Tibial artery (tissue), 4 donors: ENCODE measurements around the gene TNS1.

Experiments used
- DNase-seq, 2 donors: peaks; one replicate each; pipeline ENCODE4 v3.0.0-alpha.2; 2019
- H3K27ac ChIP-seq, 2 donors: fragments of 200-600 bp; sonication (generic) in 1 of 2; 1 replicate in 1 of 2; 2 replicates in 1 of 2; pipeline ENCODE4 v1.5.1; 2018 to 2019; ENCODE audit warnings: mild to moderate bottlenecking in 1 of 2
- H3K27me3 ChIP-seq, 2 donors: fragments of 200-600 bp; sonication (generic) in 1 of 2; one replicate each; pipeline versions ENCODE4 v1.5.1 to v1.6.0; 2016 to 2019
- H3K36me3 ChIP-seq, 3 donors: fragments of 200-600 bp; sonication (generic) in 2 of 3; one replicate each; pipeline ENCODE4 v1.5.1; 2016 to 2019; ENCODE audit warnings: mild to moderate bottlenecking in 2 of 3
- H3K4me1 ChIP-seq, 4 donors: fragments of 200-600 bp; sonication (generic) in 2 of 4; 1 replicate in 3 of 4; 2 replicates in 1 of 4; pipeline ENCODE4 v1.5.1; 2016 to 2019
- H3K4me3 ChIP-seq, 2 donors: fragments of 200-600 bp; sonication (generic) in 1 of 2; 1 replicate in 1 of 2; 2 replicates in 1 of 2; pipeline ENCODE4 v1.5.1; 2018 to 2019; ENCODE audit warnings: mild to moderate bottlenecking in 2 of 2
- H3K9me3 ChIP-seq, 3 donors: fragments of 200-600 bp; sonication (generic) in 1 of 3; one replicate each; pipeline ENCODE4 v1.5.1; 2016 to 2019
- intact Hi-C: fragments of 100-400 bp; cut with DNase I; formaldehyde crosslinking; loops from one replicate; pipeline ENCODE4 v1.15.0; 2023; ENCODE audit warnings: low total_unique reads
- TF ChIP-seq, protein P1 (sequence below), 2 experiments: fragments of 200-600 bp in 1 of 2; fragments of 450-650 bp in 1 of 2; IDR thresholded peaks; one replicate each; pipeline ENCODE4 v1.5.1; 2017 to 2019; ENCODE audit warnings: antibody characterized with exemption in 2 of 2, mild to moderate bottlenecking in 1 of 2, moderate library complexity in 1 of 2

The TNS1 gene

DNA sequence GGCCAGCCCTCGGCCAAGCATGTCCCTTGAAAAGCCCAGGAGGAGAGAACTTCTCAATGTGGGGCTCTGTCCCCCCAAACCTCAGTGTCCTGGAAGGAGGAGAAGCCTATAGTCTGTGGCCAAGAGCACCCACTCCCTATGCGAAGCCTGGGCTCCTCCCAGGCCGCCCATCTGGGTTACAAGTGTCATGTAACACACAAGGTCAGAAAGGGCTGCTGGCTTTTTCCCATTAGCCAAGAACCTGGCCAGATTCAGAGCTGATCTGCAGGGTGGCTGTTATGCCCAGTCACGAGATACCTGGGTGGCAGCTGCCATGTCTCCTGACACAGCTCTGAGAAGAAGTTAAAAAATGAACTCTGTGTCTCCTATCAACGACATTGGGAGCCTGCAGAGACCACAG, 170.7 kb downstream of the TNS1 start:
- TF ChIP-seq, protein P1, sequence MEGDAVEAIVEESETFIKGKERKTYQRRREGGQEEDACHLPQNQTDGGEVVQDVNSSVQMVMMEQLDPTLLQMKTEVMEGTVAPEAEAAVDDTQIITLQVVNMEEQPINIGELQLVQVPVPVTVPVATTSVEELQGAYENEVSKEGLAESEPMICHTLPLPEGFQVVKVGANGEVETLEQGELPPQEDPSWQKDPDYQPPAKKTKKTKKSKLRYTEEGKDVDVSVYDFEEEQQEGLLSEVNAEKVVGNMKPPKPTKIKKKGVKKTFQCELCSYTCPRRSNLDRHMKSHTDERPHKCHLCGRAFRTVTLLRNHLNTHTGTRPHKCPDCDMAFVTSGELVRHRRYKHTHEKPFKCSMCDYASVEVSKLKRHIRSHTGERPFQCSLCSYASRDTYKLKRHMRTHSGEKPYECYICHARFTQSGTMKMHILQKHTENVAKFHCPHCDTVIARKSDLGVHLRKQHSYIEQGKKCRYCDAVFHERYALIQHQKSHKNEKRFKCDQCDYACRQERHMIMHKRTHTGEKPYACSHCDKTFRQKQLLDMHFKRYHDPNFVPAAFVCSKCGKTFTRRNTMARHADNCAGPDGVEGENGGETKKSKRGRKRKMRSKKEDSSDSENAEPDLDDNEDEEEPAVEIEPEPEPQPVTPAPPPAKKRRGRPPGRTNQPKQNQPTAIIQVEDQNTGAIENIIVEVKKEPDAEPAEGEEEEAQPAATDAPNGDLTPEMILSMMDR (IDR thresholded peaks at IDR 0.05), result no peak
- Histone ChIP-seq H3K4me3 (no peak overlapping the region), H3K27ac (peak overlapping the region; percentile 24 to 78), H3K27me3 (no peaks in the 10 kb centered on the region), H3K4me1 (peaks cover 0 to 100% (median 73%) of the 10 kb centered on the region in 4 donors), H3K36me3 (peaks cover 84 to 99% (median 89%) of the 10 kb centered on the region in 3 donors), H3K9me3 (no peaks in the 10 kb centered on the region)
- intact Hi-C loops, result no loop called here
- DNase-seq, result no peak

DNA sequence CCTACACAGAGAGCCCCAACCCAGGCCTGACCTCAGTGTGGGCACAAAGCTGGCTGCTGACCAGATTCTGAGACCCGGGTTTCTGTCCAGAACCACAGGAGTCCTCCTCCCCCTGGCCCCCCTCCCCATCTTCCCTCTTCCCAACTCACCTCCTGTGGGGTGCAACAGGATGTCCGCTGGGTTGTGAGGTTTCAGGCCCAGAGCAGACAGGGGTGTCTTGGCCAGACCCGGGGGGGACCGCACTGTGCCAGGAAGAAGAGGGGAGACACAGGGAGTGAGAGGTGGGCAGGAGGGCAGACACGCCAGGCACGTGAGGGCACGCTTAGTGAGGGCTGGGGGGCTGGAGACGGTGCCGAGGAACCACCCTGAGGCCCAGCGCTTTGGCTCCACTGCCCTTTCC, 171.5 kb downstream of the TNS1 start:
- Histone ChIP-seq H3K27ac (peak overlapping the region; percentile 24 to 78), H3K9me3 (no peaks in the 10 kb centered on the region), H3K4me1 (peaks cover 0 to 100% (median 73%) of the 10 kb centered on the region in 4 donors), H3K27me3 (no peaks in the 10 kb centered on the region), H3K4me3 (no peak overlapping the region), H3K36me3 (peaks cover 84 to 99% (median 97%) of the 10 kb centered on the region in 3 donors)
- TF ChIP-seq, protein P1 (IDR thresholded peaks at IDR 0.05), result no peak
- DNase-seq, result no peak
- intact Hi-C loops, result no loop called here

DNA sequence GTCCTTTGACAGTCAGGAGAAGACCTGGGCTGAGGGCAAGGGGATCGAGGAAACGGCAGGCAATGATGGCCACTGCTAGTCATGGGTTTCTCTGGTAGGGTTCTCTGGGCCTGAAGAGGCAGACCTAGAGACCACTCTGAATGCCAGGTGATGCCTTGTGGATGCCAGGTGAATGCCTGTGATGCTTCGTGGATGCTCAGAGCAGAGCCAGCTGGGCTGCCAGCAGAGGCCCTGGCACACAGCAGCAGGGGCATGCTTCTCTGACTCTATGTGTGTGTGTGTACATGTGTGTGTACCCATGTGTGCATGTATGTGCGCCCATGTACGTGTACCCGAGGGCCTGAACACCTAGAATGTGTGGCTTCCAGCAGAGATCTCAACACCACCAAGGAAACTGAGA, 172.0 kb downstream of the TNS1 start:
- TF ChIP-seq, protein P1 (IDR thresholded peaks at IDR 0.05), result no peak
- intact Hi-C loops, result no loop called here
- peaks cover 0 to 100% (median 70%) of the 10 kb centered on the region in 4 donors for H3K4me1 ChIP-seq
- H3K36me3 ChIP-seq, result peaks cover 81 to 94% (median 92%) of the 10 kb centered on the region in 3 donors
- DNase-seq, result no peak
- peak overlapping the region; percentile 37 to 78 for H3K27ac ChIP-seq
- no peaks in the 10 kb centered on the region for H3K27me3 ChIP-seq
- no peaks in the 10 kb centered on the region for H3K9me3 ChIP-seq
- no peak overlapping the region for H3K4me3 ChIP-seq

DNA sequence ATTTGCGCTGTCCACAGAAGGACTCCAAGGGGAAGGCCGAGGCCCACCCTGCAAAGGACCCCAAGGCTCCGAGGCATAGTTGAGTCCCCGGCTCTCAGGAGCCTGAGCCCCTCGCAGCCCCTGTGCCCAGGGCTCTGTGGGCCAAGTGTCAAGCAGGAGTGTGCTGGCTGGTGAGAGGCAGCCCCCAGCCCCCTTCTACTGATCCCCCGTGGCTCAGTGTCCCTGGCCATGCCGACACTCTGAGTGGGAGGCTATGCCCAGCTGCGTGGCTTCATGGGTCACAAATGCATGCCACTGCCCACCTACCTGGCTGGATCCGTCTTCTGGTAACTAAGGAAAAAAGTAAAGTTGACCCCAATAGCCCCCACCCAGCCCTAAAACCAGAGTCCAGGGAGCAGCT, 172.7 kb downstream of the TNS1 start:
- TF ChIP-seq, protein P1 (IDR thresholded peaks at IDR 0.05), result no peak
- Histone ChIP-seq H3K4me1 (peaks cover 0 to 100% (median 67%) of the 10 kb centered on the region in 4 donors), H3K4me3 (no peak overlapping the region), H3K9me3 (no peaks in the 10 kb centered on the region), H3K27me3 (no peaks in the 10 kb centered on the region), H3K36me3 (peaks cover 77 to 92% (median 87%) of the 10 kb centered on the region in 3 donors), H3K27ac (peak overlapping the region; percentile 37 to 78)
- no peak for DNase-seq
- intact Hi-C loops, result no loop called here

DNA sequence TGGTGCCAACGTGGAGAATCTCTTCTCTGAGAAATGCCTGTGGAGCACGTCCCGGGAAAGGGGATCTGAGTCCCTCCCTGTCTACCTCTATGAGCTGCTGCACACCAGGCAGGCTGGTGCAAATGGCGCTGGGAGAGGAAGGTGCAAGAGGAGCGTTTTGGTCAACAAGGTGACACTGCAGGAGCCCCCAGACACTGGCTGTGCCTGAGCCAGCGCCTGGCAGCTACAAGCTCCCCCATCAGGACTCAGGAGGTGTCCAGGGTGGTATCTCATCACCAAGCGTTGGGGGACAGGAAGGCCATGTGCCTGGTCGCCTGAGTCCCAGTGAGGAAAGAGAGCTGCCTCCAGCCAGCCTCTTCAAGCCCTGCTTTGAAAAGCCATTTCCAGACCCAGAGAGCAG, 173.4 kb downstream of the TNS1 start:
- Histone ChIP-seq H3K9me3 (no peaks in the 10 kb centered on the region), H3K27me3 (no peaks in the 10 kb centered on the region), H3K4me3 (no peak overlapping the region), H3K36me3 (peaks cover 75 to 92% (median 87%) of the 10 kb centered on the region in 3 donors), H3K27ac (peak overlapping the region; percentile 59 to 78), H3K4me1 (peaks cover 0 to 100% (median 65%) of the 10 kb centered on the region in 4 donors)
- no peak for DNase-seq
- intact Hi-C loops, result no loop called here
- TF ChIP-seq, protein P1 (IDR thresholded peaks at IDR 0.05), result no peak

- TF ChIP-seq, protein P1 (IDR thresholded peaks at IDR 0.05), result no peak
- peak overlapping the region; percentile 59 to 78 for H3K27ac ChIP-seq
- intact Hi-C loops, result no loop called here
- H3K9me3 ChIP-seq, result no peaks in the 10 kb centered on the region
- H3K27me3 ChIP-seq, result no peaks in the 10 kb centered on the region
- DNase-seq, result no peak
- H3K4me3 ChIP-seq, result no peak overlapping the region
- H3K4me1 ChIP-seq, result peaks cover 0 to 100% (median 68%) of the 10 kb centered on the region in 4 donors
- H3K36me3 ChIP-seq, result peaks cover 75 to 92% (median 89%) of the 10 kb centered on the region in 3 donors
These were observed 174.5 kb downstream of the TNS1 start for GRCh38 chr2:217828336-217828735.
